ENCODE data around the gene MORF4L1. TPM values are rescaled to one million over a fixed set of nuclear protein-coding genes. Genes with fewer than 3 reads are reported as not detected.

Gene MORF4L1
- total RNA-seq, 1 experiment from 2014 or later = 424 TPM

- Mint-ChIP-seq H3K9me3 (ENCODE audit: unreplicated experiment) (no peaks in the 10 kb centered on the region), H3K4me1 (ENCODE audit: low read depth, unreplicated experiment) (no peaks in the 10 kb centered on the region), H3K4me3 (ENCODE audit: unreplicated experiment) (no peak overlapping the region), H3K36me3 (ENCODE audit: insufficient read depth, unreplicated experiment) (peaks cover 18% of the 10 kb centered on the region), H3K27me3 (ENCODE audit: insufficient read depth, unreplicated experiment) (no peaks in the 10 kb centered on the region), H3K27ac (ENCODE audit: unreplicated experiment) (no peak overlapping the region)
- H3K4me1 ChIP-seq = no peaks in the 10 kb centered on the region
- no TSS peak for BruUV-seq (replicated peaks)
- H3K4me3 ChIP-seq (ENCODE audit: low read depth, low read length) = no peak overlapping the region
- no peak for DNase-seq
- no peak for TF ChIP-seq CTCF (IDR thresholded peaks at IDR 0.05; ENCODE audit: insufficient read depth in 1 of 2, low read depth in 1 of 2, low read length in 1 of 2, severe bottlenecking in 1 of 2, unreplicated experiment in 1 of 2)
- no peaks in the 10 kb centered on the region for H3K9me3 ChIP-seq
- no peaks in the 10 kb centered on the region for H3K27me3 ChIP-seq (replicated peaks; ENCODE audit: control insufficient read depth, insufficient read depth, low read length)
- intact Hi-C loops (cut with micrococcal nuclease; ENCODE audit: unreplicated experiment) = no loop called here
- POLR2A ChIA-PET = no interaction called here
- H3K36me3 ChIP-seq (ENCODE audit: control insufficient read depth, insufficient read depth, low read length) = no peaks in the 10 kb centered on the region; the same call in 1 of the 2 replicates
- CTCF ChIA-PET = no interaction called here
Observed at GRCh38 chr15:78933823-78934654, 61.3 kb downstream of the MORF4L1 start.

GRCh38 chr15:78934655-78935023 is 61.9 kb downstream of the MORF4L1 start:
- H3K27me3 Mint-ChIP-seq (ENCODE audit: insufficient read depth, unreplicated experiment) = no peaks in the 10 kb centered on the region
- no peaks in the 10 kb centered on the region for H3K27me3 ChIP-seq (replicated peaks; ENCODE audit: control insufficient read depth, insufficient read depth, low read length)
- no peak for DNase-seq
- no TSS peak for BruUV-seq (replicated peaks)
- H3K4me1 ChIP-seq = no peaks in the 10 kb centered on the region
- H3K9me3 Mint-ChIP-seq (ENCODE audit: unreplicated experiment) = no peaks in the 10 kb centered on the region
- no peak for TF ChIP-seq CTCF (IDR thresholded peaks at IDR 0.05; ENCODE audit: insufficient read depth in 1 of 2, low read depth in 1 of 2, low read length in 1 of 2, severe bottlenecking in 1 of 2, unreplicated experiment in 1 of 2)
- intact Hi-C loops (cut with micrococcal nuclease; ENCODE audit: unreplicated experiment) = no loop called here
- no peak overlapping the region for H3K27ac Mint-ChIP-seq (ENCODE audit: unreplicated experiment)
- ChIA-PET CTCF (no interaction called here), POLR2A (no interaction called here)
- peaks cover 14% of the 10 kb centered on the region for H3K36me3 Mint-ChIP-seq (ENCODE audit: insufficient read depth, unreplicated experiment)
- H3K36me3 ChIP-seq (ENCODE audit: control insufficient read depth, insufficient read depth, low read length) = no peaks in the 10 kb centered on the region; the same call in 1 of the 2 replicates
- no peak overlapping the region for H3K4me3 ChIP-seq (ENCODE audit: low read depth, low read length)
- no peak overlapping the region for H3K4me3 Mint-ChIP-seq (ENCODE audit: unreplicated experiment)
- no peaks in the 10 kb centered on the region for H3K9me3 ChIP-seq
- no peaks in the 10 kb centered on the region for H3K4me1 Mint-ChIP-seq (ENCODE audit: low read depth, unreplicated experiment)

- no peaks in the 10 kb centered on the region for H3K27me3 ChIP-seq (replicated peaks; ENCODE audit: control insufficient read depth, insufficient read depth, low read length)
- Mint-ChIP-seq H3K4me3 (ENCODE audit: unreplicated experiment) (no peak overlapping the region), H3K4me1 (ENCODE audit: low read depth, unreplicated experiment) (no peaks in the 10 kb centered on the region), H3K27ac (ENCODE audit: unreplicated experiment) (no peak overlapping the region), H3K36me3 (ENCODE audit: insufficient read depth, unreplicated experiment) (peaks cover 7% of the 10 kb centered on the region), H3K27me3 (ENCODE audit: insufficient read depth, unreplicated experiment) (no peaks in the 10 kb centered on the region), H3K9me3 (ENCODE audit: unreplicated experiment) (no peaks in the 10 kb centered on the region)
- intact Hi-C loops (cut with micrococcal nuclease; ENCODE audit: unreplicated experiment) = no loop called here
- H3K36me3 ChIP-seq (ENCODE audit: control insufficient read depth, insufficient read depth, low read length) = no peaks in the 10 kb centered on the region; the same call in 1 of the 2 replicates
- BruUV-seq (replicated peaks) = no TSS peak
- CTCF ChIA-PET = no interaction called here
- no peaks in the 10 kb centered on the region for H3K9me3 ChIP-seq
- H3K4me1 ChIP-seq = no peaks in the 10 kb centered on the region
- POLR2A ChIA-PET = no interaction called here
- TF ChIP-seq CTCF (IDR thresholded peaks at IDR 0.05; ENCODE audit: insufficient read depth in 1 of 2, low read depth in 1 of 2, low read length in 1 of 2, severe bottlenecking in 1 of 2, unreplicated experiment in 1 of 2) = no peak
- no peak overlapping the region for H3K4me3 ChIP-seq (ENCODE audit: low read depth, low read length)
- no peak for DNase-seq
Observed at GRCh38 chr15:78937132-78937739, 64.5 kb downstream of the MORF4L1 start.
